Measurements from ENCODE around the gene IFIT2.

IFIT2 gene

GRCh38 chr10:89355394-89355931 is 53.6 kb downstream of the IFIT2 start:
- DNase-seq (ENCODE audit: low read depth, low spot score), result no peak
- no peak for TF ChIP-seq CTCF (IDR thresholded peaks at IDR 0.05; ENCODE audit: insufficient read depth, low read length, missing control alignments)
- CTCF ChIA-PET, result interaction anchor here (0.8 to 6.8 kb wide), 3 partner anchors 8 to 99 kb away, joined by 3 to 75 read pairs (median 6); no protein-coding TSS in a partner anchor
- POLR2A ChIA-PET, result no interaction called here
- no peak overlapping the region for H3K4me3 ChIP-seq (ENCODE audit: low read depth, low read length)

GRCh38 chr10:89357096-89357495 is 55.2 kb downstream of the IFIT2 start:
- CTCF ChIA-PET, result interaction anchor here (1.3 to 6.8 kb wide), 3 partner anchors 11 to 33 kb away, joined by 3 to 75 read pairs (median 4); no protein-coding TSS in a partner anchor
- no peak overlapping the region for H3K4me3 ChIP-seq (ENCODE audit: low read depth, low read length)
- POLR2A ChIA-PET, result no interaction called here
- DNase-seq (ENCODE audit: low read depth, low spot score), result no peak
- TF ChIP-seq CTCF (IDR thresholded peaks at IDR 0.05; ENCODE audit: insufficient read depth, low read length, missing control alignments), result no peak

DNA sequence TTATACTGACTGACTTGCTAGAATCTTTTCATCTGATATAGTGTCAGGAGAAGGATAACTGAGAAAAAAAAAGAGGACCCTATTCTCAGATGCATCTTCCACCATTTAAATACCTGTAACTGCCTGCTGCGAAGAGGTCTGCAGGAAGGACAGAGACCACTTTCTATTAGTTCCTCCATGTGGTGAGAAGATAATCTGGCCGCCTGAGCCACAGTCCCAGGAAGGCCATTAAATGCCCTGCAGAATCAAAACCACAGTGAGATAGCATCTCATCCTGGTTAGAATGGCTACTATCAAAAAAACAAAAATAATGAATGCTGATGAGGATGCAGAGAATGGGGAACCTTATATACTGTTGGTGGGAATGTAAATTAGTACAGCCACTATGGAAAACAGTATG is 56.1 kb downstream of the IFIT2 start:
- CTCF ChIA-PET, result interaction anchor here (1.6 to 6.8 kb wide), 2 partner anchors 10 to 32 kb away, joined by 4 to 75 read pairs; no protein-coding TSS in a partner anchor
- DNase-seq (ENCODE audit: low read depth, low spot score), result no peak
- TF ChIP-seq CTCF (IDR thresholded peaks at IDR 0.05; ENCODE audit: insufficient read depth, low read length, missing control alignments), result no peak
- no peak overlapping the region for H3K4me3 ChIP-seq (ENCODE audit: low read depth, low read length)
- POLR2A ChIA-PET, result no interaction called here
